HepG2 (cell line): ENCODE measurements around the gene PFAS. TPM values are rescaled to one million over a fixed set of nuclear protein-coding genes. Genes with fewer than 3 reads are reported as not detected.
A peak's percentile ranks its signal among the peaks of the same experiment; 100 is the strongest.

Experiments
- CC2D1A ChIP-seq: sonication (generic); formaldehyde crosslinking; IDR thresholded peaks from 2 replicates; pipeline ENCODE4 v1.8.1; 2023; ENCODE audit warnings: mild to moderate bottlenecking, missing genetic modification reagents
- FOXJ3 ChIP-seq: sonication (generic); formaldehyde crosslinking; IDR thresholded peaks from 2 replicates; pipeline ENCODE4 v1.4.0; 2020; ENCODE audit warnings: missing genetic modification reagents, mild to moderate bottlenecking, borderline replicate concordance
- FOXO1 ChIP-seq: sonication (generic); formaldehyde crosslinking; IDR thresholded peaks from 2 replicates; pipeline ENCODE4 v1.4.0; 2020; ENCODE audit warnings: missing genetic modification reagents
- FOXP1 ChIP-seq, 2 experiments: fragments of 450-650 bp in 1 of 2; IDR thresholded peaks; 2 replicates each; pipeline ENCODE4 v1.6.1; 2017 to 2018; ENCODE audit warnings: antibody characterized with exemption in 1 of 2
- ISX ChIP-seq: sonication (generic); formaldehyde crosslinking; conservative IDR thresholded peaks from 2 replicates; pipeline ENCODE4 v1.5.0; 2020; ENCODE audit warnings: missing genetic modification reagents
- KDM1A ChIP-seq: IDR thresholded peaks from 2 replicates; pipeline ENCODE4 v1.6.1; 2016; ENCODE audit warnings: missing compliant biosample characterization
- NFIB ChIP-seq: sonication (generic); formaldehyde crosslinking; IDR thresholded peaks from 2 replicates; pipeline ENCODE4 v1.9.0; 2021; ENCODE audit warnings: missing genetic modification reagents, mild to moderate bottlenecking, borderline replicate concordance
- REL ChIP-seq: sonication (generic); formaldehyde crosslinking; conservative IDR thresholded peaks from 2 replicates; pipeline ENCODE4 v1.8.0; 2022; ENCODE audit warnings: mild to moderate bottlenecking, missing genetic modification reagents, moderate library complexity
- REPIN1 ChIP-seq: sonication (generic); formaldehyde crosslinking; IDR thresholded peaks from 2 replicates; pipeline ENCODE4 v1.8.0; 2022; ENCODE audit warnings: missing genetic modification reagents, low read depth, mild to moderate bottlenecking, borderline replicate concordance
- SMAD3 ChIP-seq: sonication (generic); formaldehyde crosslinking; IDR thresholded peaks from 2 replicates; pipeline ENCODE4 v1.4.0; 2020; ENCODE audit warnings: missing genetic modification reagents
- SRY ChIP-seq: sonication (generic); formaldehyde crosslinking; IDR thresholded peaks from 2 replicates; pipeline ENCODE4 v1.8.0; 2022; ENCODE audit warnings: mild to moderate bottlenecking, missing genetic modification reagents
- ZBTB10 ChIP-seq: sonication (generic); formaldehyde crosslinking; IDR thresholded peaks from 2 replicates; pipeline ENCODE4 v1.4.0; 2020; ENCODE audit warnings: missing genetic modification reagents, borderline replicate concordance
- ZBTB20 ChIP-seq: sonication (generic); formaldehyde crosslinking; IDR thresholded peaks from 2 replicates; pipeline ENCODE4 v1.8.1; 2023; ENCODE audit warnings: missing genetic modification reagents, low read depth, mild to moderate bottlenecking, borderline replicate concordance
- ZFP36 ChIP-seq: fragments of 150-350 bp; IDR thresholded peaks from 2 replicates; pipeline ENCODE4 v1.6.1; 2018; ENCODE audit warnings: borderline replicate concordance, low read length, low read depth; ENCODE audit not compliant: partially characterized antibody
- ZMYM4 ChIP-seq: sonication (generic); formaldehyde crosslinking; IDR thresholded peaks from 2 replicates; pipeline ENCODE4 v1.8.1; 2023; ENCODE audit warnings: mild to moderate bottlenecking, missing genetic modification reagents
- ZNF18 ChIP-seq: sonication (generic); formaldehyde crosslinking; IDR thresholded peaks from 2 replicates; pipeline ENCODE4 v1.8.0; 2022; ENCODE audit warnings: mild to moderate bottlenecking, missing genetic modification reagents; ENCODE audit not compliant: insufficient replicate concordance
- ZNF558 ChIP-seq: sonication (generic); formaldehyde crosslinking; IDR thresholded peaks from 2 replicates; pipeline ENCODE4 v1.9.0; 2022; ENCODE audit warnings: mild to moderate bottlenecking, missing genetic modification reagents, borderline replicate concordance
- polyA plus RNA-seq, 8 experiments: library from polyadenylated mRNA; depleted of rRNA in 3 of 8; stranded (reverse) in 7 of 8; unstranded in 1 of 8; fragments of >200 nt; fragmentation: Illumina TruSeq in 4 of 8; extraction: Trizol in 4 of 8; gene quantifications; 2 replicates each; pipeline versions ENCODE4 v1.2.1 to v1.2.3, GENCODE V29; 2011 to 2016; ENCODE audit warnings: low read depth in 4 of 8, missing spikeins in 1 of 8, mixed read lengths in 1 of 8; ENCODE audit not compliant: insufficient read depth in 1 of 8
- total RNA-seq, 5 experiments: library from RNA; depleted of rRNA; stranded (reverse); fragments of >200 nt; fragmentation: Illumina TruSeq; extraction: Trizol; gene quantifications; 2 replicates each; pipeline ENCODE4 v1.2.3, GENCODE V29; 2016; ENCODE audit warnings: low read depth in 1 of 5
- TF ChIP-seq, protein P1 (sequence below): sonication (generic); formaldehyde crosslinking; IDR thresholded peaks from 2 replicates; pipeline ENCODE4 v1.4.0; 2020; ENCODE audit warnings: missing genetic modification reagents
- TF ChIP-seq, protein P2 (sequence below): sonication (generic); formaldehyde crosslinking; IDR thresholded peaks from 2 replicates; pipeline ENCODE4 v1.8.0; 2023; ENCODE audit warnings: mild to moderate bottlenecking, missing genetic modification reagents
- TF ChIP-seq, protein P3 (sequence below): sonication (generic); formaldehyde crosslinking; IDR thresholded peaks from 2 replicates; pipeline ENCODE4 v1.5.0; 2020; ENCODE audit warnings: missing genetic modification reagents

The PFAS gene
- total and polyA plus RNA-seq, 2 of the 13 experiments (the other 11 are each of a cell fraction or from before 2014, with no cell fraction given) = 49.4 to 58.2 TPM

- no peak for TF ChIP-seq FOXP1 (IDR thresholded peaks at IDR 0.05)
- TF ChIP-seq FOXP1 (CRISPR knock-in tag; IDR thresholded peaks at IDR 0.05) = no peak
- peak; percentile 50 for TF ChIP-seq ZBTB20 (CRISPR knock-in tag)
- no peak for TF ChIP-seq ISX (CRISPR knock-in tag)
- no peak; the same call in 1 of the 2 replicates for TF ChIP-seq SMAD3 (CRISPR knock-in tag)
- TF ChIP-seq KDM1A (CRISPR knock-in tag) = no peak
- TF ChIP-seq NFIB (CRISPR knock-in tag) = no peak
- no peak for TF ChIP-seq CC2D1A (CRISPR knock-in tag)
- TF ChIP-seq ZNF558 = peak; percentile 85; the same call in 1 of the 2 replicates
- TF ChIP-seq ZFP36 = no peak
- no peak for TF ChIP-seq REL (CRISPR knock-in tag)
- TF ChIP-seq ZNF18 (CRISPR knock-in tag) = no peak
- TF ChIP-seq ZMYM4 (CRISPR knock-in tag) = peak; percentile 55; the same call in 1 of the 2 replicates
- TF ChIP-seq REPIN1 = peak; percentile 71; the same call in 1 of the 2 replicates
- TF ChIP-seq ZBTB10 (CRISPR knock-in tag) = no peak
- peak; percentile 72; the same call in 1 of the 2 replicates for TF ChIP-seq SRY (CRISPR knock-in tag)
- TF ChIP-seq FOXO1 = 0 out of 2 replicates have a peak, but pooled peaks have one; percentile 27
- no peak for TF ChIP-seq FOXJ3 (CRISPR knock-in tag)
- TF ChIP-seq, protein P1, sequence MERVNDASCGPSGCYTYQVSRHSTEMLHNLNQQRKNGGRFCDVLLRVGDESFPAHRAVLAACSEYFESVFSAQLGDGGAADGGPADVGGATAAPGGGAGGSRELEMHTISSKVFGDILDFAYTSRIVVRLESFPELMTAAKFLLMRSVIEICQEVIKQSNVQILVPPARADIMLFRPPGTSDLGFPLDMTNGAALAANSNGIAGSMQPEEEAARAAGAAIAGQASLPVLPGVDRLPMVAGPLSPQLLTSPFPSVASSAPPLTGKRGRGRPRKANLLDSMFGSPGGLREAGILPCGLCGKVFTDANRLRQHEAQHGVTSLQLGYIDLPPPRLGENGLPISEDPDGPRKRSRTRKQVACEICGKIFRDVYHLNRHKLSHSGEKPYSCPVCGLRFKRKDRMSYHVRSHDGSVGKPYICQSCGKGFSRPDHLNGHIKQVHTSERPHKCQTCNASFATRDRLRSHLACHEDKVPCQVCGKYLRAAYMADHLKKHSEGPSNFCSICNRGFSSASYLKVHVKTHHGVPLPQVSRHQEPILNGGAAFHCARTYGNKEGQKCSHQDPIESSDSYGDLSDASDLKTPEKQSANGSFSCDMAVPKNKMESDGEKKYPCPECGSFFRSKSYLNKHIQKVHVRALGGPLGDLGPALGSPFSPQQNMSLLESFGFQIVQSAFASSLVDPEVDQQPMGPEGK (CRISPR knock-in tag) = peak; percentile 38; the same call in 1 of the 2 replicates
- TF ChIP-seq, protein P2, sequence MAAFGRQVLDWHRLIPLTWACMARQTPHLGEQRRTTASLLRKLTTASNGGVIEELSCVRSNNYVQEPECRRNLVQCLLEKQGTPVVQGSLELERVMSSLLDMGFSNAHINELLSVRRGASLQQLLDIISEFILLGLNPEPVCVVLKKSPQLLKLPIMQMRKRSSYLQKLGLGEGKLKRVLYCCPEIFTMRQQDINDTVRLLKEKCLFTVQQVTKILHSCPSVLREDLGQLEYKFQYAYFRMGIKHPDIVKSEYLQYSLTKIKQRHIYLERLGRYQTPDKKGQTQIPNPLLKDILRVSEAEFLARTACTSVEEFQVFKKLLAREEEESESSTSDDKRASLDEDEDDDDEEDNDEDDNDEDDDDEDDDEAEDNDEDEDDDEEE (CRISPR knock-in tag) = no peak; the same call in 1 of the 2 replicates
- TF ChIP-seq, protein P3, sequence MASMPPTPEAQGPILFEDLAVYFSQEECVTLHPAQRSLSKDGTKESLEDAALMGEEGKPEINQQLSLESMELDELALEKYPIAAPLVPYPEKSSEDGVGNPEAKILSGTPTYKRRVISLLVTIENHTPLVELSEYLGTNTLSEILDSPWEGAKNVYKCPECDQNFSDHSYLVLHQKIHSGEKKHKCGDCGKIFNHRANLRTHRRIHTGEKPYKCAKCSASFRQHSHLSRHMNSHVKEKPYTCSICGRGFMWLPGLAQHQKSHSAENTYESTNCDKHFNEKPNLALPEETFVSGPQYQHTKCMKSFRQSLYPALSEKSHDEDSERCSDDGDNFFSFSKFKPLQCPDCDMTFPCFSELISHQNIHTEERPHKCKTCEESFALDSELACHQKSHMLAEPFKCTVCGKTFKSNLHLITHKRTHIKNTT = no peak
Observed at GRCh38 chr17:8248751-8249607, at the start of gene PFAS (continued).
